NCI-H345 (cell line): ENCODE data around the gene ZNF430.
"Not testable (repeated sequence)": the region's sequence is repeated elsewhere in the genome, so short reads cannot be mapped to it uniquely, and the experiment has no call there.

ENCODE experiments used
- DNase-seq: peaks from one replicate; lab custom pipeline; 2025; lab: John Stamatoyannopoulos, UW

The ZNF430 gene

DNA sequence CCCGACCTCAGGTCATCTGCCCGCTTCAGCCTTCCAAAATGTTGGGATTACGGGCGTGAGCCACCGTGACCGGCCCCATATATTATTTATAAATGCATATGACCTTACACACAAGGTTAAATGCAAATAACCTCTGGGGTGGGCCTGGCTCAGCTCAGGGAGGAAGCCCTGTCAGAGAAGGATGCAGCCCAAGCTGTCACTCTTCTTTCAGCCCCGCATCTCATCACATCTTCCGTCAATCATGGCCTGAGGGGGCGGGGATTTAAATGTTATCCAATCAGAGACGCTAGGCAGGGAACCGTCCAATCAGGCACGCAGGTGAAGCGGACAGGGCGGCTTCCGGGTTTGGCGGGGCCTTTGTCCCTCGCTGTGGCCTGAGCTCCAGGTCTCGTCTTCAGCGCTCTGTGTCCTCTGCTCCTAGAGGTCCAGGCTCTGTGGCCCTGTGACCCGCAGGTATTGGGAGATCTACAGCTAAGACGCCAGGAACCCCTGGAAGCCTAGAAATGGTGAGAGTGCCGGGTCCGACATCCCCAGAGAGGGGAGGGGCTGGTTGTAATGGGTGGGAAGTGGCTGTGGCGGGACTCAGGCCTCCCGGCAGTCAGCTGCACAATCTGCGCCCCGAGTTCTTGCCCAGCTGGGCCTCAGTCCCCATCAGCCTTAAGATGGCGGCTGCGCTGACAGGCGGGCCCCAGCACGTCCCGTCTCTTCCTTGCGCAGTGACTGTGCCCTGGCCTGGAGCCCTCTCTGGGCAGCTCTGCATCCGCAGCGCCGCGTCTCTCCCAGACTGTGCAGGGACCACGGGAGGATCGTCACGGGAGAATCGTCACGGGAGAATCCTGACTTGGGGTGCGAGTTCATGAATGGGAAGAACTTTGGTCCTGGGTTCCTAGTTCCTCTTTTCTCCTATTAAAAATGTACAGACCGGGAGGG is at the start of gene ZNF430:
Gene ZNF430 (plus strand): TSS at position 360 of the 930 bp plus-strand sequence. CDS start 144 bp downstream, at position 504.
- peak; percentile 93 for DNase-seq

DNA sequence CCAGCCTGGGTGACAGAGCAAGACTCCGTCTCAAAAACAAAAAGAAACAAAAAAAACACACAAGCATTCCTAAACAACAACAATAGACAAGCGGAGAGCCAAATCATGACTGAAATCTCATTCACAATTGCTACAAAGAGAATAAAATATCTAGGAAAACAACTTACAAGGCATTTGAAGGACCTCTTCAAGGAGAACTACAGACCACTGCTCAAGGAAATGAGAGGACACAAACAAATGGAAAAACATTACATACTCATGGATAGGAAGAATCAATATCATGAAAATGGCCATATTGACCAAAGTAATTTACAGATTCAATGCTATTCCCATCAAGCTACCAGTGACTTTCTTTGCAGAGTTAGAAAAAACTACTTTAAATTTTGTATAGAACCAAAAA is 27.7 kb upstream of the ZNF430 start:
- DNase-seq: not testable (repeated sequence)

DNA sequence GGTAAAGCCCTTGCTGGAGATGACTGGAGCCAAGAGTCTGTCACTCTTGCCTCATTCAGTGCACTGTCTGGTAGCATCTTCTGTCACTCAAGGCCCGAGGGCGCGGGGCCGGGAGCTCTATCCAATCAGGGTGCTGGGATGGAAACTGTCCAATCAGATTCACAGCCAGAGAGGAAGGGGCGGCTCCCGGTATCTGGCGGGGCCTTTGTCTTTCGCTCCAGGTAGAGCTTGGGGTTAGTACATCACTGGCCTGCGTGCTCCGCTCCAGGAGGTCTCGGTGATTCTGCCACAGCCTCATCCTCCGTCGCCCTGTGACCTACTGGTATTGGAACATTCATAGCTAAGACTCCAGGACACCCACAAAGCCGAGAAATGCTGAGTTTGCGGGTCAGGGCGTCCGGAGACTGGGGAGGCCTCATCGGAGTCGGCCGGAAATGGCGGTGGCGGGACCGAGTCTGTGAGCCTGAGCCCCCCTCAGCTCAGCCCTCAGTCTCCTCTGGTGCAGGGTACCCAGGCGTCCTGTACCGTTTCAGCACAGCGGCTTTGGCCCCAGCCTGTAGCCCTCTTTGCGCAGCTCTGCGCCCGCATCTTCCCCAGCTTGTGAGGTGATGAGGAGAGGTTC is 20.6 kb upstream of the ZNF430 start:
- DNase-seq: peak; percentile 83

DNA sequence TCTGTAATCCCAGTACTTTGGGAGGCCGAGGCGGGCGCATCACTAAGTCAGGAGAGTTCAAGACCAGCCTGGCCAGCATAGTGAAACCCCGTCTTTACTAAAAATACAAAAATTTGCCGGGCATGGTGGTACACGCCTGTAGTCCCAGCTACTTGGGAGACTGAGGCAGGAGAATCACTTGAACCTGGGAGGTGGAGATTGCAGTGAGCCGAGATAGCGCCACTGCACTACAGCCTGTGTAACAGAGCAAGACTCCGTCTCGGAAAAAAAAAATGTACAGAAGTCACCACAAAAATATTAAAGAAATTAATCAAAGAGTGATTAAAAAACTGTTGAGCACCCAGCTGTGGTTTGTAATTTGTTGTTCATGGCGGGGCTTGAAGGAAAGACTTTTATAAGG is 781 bp downstream of the ZNF430 start:
- DNase-seq: not testable (repeated sequence)

DNA sequence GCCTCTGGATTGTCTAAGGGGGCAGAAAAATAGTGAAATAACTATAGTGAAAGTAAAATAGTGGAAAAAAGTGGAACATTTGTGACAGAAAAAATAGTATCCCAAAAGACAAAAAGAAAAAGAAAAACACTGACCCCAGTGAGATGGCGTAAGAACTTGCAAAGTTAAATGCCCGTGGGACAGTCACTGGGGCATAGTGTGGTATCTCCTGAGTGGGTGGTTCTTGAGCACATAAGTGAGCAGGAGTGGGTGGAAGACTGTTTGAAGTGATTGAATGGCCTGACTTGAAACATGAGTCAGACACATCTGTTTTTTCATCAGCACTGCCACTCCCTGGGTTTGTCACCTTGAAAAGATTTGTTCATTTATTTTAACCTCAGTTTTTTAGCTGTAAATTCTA is 2.5 kb downstream of the ZNF430 start:
- no peak for DNase-seq

DNA sequence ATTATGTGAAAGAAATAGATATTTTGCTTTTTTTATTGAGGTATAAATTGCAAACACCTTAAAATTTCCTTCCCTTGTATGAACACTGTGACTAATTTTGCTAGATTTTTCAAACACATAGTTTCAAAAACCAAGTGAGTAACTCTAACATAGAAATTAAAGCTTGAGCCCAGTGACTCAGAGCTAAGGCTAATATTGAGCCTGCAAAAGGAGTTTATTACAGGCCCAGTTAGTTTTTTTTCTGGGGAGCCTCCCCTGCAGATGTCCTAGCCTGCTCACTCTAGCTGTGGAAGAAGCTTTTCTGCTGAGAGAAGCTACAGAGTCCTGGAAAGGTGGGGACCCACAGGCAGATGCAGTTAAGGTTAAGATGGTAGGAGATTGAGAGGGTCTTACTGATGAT is 3.4 kb downstream of the ZNF430 start:
- DNase-seq: no peak

DNA sequence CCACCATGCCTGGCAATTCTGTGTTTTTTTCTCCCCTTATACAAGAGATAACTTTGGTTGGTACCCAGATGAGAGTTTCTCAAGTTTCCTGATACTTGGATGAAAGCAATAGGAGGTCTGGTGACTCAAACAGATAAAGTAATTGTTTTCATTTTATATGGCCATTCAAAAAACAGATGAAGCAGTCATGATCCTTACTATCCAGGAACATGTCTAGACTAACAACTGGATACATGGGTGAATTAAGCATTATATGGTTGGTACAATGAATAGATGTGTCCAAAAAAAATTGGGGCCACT is 8.5 kb downstream of the ZNF430 start:
- no peak for DNase-seq

DNA sequence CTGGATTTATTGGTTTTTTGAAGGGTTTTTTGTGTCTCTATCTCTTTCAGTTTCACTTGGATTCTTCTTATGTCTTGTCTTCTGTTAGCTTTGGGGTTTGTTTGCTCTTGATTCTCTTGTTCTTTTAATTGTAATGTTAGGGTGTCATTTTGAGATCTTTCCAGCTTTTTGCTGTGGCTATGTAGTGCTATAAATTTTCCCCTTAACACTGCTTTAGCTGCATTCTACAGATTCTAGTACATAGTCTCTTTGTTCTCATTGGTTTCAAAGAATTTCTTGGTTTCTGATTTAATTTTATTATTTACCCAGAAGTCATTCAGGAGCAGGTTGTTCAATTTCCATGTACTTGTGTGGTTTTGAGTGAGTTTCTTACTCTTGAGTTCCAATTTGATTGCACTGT is 24.6 kb downstream of the ZNF430 start:
- no peak for DNase-seq

DNA sequence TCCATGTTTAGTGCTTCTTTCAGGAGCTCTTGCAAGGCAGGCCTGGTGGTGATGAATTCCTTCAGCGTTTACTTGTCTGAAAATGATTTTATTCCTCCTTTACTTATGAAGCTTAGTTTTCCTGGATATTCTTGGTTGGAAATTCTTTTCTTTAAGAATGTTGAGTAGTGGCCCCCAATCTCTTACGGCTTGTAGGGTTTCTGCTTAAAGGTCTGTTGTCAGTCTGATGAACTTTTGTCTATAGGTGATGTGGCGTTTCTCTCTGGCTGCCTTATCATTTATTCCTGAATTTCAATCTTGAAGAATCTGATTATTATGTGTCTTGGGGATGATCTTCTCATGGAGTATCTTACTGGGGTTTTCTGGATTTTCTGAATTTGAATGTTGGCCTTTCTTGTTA is 26.0 kb downstream of the ZNF430 start:
- DNase-seq: no peak

DNA sequence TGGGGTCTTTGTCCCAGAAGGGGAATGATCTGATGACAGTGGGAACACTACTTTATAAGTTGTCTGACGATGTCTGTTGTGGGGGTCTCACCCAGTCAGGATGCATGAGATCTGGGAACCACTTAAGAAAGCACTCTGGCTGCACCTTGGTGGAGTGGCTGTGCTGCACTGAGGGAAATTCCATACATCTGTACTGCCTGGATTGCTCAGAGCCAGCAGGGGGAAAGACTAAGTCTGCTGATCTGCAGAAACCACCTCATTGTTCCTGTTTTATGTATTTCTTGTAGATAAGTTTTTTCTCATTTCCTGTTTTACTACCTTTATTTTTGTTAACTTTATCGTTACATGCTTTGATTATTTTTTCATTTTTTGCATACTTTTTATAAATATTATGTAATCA is 27.3 kb downstream of the ZNF430 start:
- no peak for DNase-seq

DNA sequence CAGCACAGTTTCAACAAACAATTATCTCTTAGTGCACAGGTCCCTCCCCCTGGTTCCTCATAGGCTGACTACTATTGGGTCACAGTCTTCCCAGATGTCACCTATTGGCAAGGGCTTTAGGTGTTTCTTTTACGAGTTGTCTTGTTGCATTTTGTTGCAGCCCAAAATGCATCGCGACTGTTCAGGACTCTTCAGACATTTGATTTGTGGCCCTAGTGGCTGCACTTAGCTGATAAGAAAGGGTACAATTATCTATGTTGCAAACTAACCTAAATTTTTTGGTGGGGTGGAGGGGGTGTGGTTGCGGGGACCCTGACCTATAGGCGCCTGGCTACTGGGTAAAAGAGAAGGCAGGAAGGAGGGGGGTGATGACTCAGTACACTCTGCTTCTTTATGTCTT is 32.4 kb downstream of the ZNF430 start:
- no peak for DNase-seq

DNA sequence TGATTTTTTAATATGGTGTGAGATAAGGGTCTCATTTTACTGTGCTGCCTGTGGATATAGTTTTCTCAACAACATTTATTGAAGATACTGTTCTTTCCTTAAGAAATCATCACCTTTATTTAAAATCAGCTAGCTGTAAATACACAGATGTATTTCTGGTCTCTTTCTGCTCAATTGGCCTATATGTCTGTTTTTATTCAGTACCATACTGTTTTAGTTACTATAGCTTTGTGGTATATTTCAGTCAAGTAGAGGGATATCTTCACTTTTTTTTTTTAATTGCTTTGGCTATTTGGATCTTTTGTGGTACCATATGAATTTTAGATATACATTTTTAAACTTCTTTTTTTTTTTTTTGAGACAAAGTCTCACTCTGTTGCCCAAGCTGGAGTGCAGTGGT is 44.9 kb downstream of the ZNF430 start:
- no peak for DNase-seq

DNA sequence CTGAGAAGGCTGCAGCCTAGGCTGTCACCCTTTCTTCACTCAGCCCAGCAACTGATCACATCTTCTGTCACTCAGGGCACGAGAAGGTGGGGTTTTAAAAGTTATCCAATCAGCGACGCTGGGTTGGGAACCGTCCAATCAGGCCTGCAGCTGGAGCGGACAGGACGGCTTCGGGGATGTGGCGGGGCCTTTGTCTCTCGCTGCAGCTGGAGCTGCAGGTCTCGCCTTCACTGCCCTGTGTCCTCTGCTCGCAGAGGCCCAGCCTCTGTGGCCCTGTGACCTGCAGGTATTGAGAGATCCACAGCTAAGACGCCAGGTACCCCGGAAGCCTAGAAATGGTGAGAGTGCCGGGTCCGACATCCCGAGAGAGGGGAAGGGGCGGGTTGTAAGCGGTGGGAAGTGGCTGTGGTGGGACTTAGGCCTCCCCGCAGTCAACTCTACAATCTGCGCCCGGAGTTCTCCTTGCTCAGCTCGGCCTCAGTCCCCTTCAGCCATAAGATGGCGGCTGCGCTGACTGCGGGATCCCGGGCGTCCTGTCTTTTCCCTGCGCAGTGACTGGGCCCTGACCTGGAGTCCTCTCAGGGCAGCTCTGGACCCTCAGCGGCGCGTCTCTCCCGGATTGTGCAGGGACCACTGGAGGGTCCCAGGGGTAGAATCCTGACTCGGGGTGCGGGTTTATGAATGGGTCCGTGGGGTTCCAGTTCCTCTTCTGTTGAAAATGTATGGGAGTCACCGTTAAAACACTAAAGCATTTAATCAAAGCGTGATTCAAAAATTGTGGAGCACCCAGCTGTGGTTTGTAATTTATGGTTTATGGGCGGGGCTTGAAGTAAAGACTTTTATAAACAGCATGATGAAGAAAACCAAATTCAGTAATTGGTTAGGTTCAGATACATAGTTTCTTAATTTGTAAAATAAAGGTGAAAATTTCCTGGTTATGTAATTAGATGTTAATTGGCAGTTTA is 61.8 kb downstream of the ZNF430 start, which contains the start of gene ZNF714:
Gene ZNF714 (plus strand): TSS at position 193 of the 965 bp plus-strand sequence. CDS start 16,066 bp downstream, outside the sequence.
- DNase-seq: peak; percentile 92

DNA sequence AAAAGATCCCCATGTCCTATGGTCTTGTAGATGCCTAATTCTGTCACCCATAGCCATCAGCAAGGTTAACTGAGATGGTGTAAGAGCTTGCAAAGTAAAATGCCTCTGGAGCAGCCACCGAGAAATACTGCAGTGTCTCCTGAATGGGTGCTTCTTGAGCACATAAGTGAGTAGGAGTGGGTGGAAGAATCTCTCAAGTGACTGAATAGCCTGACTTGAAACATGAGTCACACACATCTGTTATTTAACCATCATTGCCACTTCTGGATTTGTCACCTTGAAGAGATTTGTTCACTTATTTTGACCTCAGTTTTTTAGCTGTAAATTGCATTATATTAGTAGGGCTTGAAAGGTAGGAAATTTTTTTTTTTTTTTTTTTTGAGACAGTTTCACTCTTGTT is 63.9 kb downstream of the ZNF430 start:
- no peak for DNase-seq

DNA sequence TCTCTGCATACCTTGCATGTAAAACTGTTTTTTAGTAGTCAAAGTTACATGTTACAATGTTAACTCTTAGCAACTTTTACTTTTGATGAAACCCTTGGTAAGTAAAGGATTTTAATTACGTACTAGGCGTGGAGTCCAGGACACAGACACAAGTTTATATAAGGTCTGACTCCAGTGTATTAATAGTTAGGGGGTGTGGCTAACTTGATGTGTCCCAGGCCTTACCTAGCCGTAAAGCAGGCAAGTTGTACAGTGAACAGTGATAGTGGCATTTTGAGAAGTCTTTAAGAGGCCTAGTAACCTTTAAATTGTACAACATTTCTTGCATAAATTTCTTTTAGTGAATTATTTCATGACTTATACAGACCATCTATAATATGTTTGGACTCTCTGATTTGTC is 67.4 kb downstream of the ZNF430 start:
- DNase-seq: no peak

DNA sequence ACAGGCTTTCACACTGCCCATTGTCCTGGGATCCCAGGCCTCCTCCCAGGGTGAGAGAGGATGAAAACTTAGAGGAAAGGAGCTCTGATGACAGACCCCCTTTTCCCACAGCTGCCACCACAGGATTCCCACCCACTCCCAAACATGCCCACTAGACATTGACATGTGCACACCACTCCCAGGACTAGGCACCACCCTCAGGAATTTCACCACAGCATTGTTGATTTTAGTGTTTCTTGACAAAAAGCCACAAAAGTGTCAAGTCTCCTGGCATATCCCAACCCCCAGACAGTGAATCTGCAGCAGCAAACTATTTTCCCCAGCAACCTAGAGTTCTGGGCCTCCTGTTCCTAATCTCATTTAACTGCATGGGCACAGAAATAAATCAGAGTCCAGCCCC is 71.7 kb downstream of the ZNF430 start:
- DNase-seq: no peak

DNA sequence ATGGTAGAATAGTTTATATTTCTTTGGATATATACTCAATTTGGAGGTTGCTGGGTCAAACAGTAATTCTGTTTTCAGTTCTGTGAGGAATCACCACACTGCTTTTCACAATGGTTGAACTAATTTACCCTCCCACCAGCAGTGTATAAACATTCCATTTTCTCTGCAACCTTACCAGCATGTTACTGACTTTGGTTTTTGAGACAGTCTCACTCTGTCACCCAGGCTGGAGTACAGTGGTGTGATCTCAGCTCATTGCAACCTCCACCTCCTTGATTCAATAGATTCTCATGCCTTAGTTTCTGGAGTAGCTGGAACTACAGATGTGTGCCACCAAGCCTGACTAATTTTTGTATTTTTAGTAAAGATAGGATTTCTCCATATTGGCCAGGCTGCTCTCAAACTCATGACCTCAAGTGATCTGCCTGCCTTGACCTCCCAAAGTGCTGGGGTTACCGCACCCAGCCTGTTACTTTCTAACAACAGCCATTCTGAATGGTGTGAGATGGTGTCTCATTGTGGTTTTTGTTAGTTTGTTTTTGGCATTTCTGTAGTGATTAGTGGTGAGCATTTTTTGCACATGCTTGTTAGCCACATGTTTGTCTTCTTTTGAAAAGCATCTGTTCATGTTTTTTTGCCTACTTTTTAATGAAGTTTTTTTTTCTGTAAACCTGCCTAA is 74.0 kb downstream of the ZNF430 start:
- no peak for DNase-seq

DNA sequence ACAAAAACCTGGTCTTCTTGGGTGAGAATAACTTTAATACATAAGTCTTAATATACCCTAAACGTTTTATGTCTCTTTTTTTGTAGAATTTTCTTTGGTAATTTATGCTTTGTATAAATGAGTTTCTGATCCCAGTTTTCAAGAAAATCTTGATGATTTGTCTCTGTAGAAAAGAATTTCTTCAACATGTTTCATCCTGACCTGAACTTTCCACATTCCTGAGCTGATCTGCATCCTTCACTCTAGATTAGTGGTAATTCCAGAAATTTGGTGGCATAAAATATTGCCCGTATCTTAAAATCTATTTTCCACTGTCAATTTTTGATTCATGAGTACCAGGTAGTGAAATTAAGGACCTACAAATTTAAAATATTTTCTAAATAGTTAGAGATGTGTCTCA is 77.8 kb downstream of the ZNF430 start:
- DNase-seq: no peak

DNA sequence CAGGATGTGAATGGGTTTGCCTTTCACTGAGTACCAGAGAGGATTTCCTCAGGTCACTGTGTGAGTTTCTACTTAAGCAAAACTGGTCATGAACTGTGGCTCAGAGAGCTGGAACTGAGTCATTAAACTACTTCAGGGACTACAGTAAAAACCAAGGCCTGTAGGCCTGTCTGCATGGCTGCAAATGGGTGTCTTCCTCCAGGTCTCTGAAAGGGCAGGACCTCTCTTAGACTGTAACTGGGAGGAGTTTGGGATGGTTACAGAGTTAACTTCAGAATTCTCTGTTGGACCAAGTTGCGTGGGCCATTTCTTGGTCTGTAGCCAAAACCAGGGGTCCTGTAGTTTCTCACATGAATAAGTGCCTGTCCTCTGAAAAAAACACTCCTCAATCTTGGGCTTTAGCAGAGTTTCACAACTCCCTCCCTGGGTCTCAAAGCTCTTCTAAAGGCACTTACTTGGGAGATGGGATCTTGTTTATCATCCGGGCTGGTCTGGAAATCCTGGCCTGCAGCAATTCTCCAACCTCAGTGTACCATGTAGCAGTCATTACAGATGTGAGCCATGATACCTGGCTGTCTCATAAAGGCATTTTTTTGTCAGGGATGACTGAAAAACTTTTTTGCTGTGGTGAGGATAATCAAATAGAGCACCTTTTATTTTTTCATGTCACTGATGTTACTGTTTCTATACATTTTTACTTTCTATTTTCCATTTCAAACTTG is 81.2 kb downstream of the ZNF430 start:
- no peak for DNase-seq

DNA sequence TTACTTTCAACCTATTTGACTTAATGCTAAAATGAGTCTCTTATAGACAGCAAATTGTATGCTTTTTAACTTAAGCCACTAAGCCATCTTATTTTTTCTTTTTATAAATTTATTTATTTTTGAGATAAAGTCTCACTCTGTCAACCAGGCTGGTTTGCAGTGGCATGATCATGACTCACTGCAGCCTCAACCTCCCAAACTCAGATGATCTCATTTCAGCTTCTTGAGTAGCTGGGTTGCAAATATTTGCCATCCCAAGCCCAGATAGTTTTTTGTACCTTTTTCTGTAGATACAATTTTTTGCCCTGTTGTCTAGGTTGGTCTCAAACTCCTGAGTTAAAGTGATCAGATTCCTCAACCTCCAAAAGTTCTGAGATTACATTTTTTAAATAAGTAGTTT is 88.7 kb downstream of the ZNF430 start:
- DNase-seq: no peak
